ENCODE results near the gene ARL15.

DNA sequence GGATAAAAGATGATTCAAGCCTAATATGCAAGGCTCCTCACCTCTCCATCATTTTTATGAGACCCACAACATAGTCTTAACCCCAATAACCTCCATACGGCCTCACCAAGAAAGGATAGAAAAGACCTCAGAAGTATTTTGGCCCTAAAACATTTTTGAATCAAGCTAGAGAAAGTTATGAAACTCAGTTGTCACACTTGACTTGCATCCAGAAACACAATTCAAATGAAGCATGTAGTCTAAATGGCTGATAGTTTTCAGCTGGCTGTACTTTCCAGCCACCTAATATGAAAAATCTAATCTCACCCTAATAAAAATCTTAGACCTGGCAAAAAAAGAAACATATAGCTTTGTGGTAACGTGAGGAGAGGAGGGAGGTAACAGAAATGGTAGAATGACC lies 116.1 kb downstream of the ARL15 start:
- TF ChIP-seq, protein P1, sequence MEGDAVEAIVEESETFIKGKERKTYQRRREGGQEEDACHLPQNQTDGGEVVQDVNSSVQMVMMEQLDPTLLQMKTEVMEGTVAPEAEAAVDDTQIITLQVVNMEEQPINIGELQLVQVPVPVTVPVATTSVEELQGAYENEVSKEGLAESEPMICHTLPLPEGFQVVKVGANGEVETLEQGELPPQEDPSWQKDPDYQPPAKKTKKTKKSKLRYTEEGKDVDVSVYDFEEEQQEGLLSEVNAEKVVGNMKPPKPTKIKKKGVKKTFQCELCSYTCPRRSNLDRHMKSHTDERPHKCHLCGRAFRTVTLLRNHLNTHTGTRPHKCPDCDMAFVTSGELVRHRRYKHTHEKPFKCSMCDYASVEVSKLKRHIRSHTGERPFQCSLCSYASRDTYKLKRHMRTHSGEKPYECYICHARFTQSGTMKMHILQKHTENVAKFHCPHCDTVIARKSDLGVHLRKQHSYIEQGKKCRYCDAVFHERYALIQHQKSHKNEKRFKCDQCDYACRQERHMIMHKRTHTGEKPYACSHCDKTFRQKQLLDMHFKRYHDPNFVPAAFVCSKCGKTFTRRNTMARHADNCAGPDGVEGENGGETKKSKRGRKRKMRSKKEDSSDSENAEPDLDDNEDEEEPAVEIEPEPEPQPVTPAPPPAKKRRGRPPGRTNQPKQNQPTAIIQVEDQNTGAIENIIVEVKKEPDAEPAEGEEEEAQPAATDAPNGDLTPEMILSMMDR (IDR thresholded peaks at IDR 0.05) = no peak
- TF ChIP-seq POLR2A (IDR thresholded peaks at IDR 0.05) = no peak

All from esophagus squamous epithelium (tissue), 4 donors.